Limb (tissue), 2 donors: ENCODE data around the gene EZR.
A peak's percentile ranks its signal among the peaks of the same experiment; 100 is the strongest.

ENCODE experiments used
- DNase-seq, 2 donors: peaks; one replicate each; pipeline ENCODE4 v3.0.0-alpha.2; 2016; ENCODE audit errors: extremely low spot score in 2 of 2

The EZR gene

DNA sequence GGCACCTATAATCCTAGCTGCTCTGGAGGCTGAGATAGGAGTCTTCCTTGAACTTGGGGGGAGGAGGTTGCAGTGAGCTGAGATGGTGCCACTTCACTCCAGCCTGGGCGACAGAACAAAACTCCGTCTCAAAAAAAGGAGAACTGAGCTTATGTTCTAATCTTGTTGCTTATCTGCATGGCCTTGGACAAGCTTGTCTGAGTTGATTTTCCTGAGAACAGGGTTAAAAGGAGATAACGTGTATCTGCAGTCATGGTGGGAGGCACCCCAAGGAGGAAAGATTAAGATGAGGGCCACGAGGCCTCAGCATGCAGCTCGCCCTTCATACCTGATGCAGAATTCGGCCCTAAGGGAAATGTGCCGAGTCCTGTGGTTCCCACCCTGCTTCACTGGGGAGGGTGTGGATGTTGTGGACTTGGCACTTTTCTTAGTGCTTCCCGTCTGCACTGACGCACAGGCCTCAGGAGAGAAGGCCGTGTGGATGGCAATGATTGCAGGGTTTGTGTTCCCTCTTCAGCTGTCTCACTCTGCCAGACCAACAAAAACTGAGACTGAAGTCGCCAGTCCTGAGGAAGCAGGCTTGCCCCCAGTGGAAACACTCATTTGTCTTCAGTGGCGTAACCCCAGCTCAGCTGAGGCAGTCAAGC, 56.3 kb downstream of the EZR start:
- DNase-seq, result no peak

DNA sequence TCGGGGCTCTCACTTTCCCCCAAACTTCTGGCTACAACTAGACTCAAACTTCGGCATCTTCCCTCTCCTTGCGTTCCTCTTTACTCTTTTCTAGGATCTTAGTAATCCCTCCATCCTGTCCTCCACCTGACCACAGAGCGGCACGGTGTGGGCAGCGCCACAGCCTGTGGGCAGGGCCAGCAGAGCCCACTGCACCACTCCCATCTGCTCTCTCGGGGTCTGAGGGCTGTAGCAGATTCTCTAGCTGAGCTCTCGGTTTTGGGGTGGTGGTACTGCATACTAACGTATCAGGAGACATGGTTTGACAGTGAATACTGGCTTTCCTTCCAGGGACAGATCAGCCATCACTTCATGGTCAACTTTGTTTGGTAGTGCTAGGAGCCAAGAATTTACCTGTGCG, 57.4 kb downstream of the EZR start:
- no peak for DNase-seq

DNA sequence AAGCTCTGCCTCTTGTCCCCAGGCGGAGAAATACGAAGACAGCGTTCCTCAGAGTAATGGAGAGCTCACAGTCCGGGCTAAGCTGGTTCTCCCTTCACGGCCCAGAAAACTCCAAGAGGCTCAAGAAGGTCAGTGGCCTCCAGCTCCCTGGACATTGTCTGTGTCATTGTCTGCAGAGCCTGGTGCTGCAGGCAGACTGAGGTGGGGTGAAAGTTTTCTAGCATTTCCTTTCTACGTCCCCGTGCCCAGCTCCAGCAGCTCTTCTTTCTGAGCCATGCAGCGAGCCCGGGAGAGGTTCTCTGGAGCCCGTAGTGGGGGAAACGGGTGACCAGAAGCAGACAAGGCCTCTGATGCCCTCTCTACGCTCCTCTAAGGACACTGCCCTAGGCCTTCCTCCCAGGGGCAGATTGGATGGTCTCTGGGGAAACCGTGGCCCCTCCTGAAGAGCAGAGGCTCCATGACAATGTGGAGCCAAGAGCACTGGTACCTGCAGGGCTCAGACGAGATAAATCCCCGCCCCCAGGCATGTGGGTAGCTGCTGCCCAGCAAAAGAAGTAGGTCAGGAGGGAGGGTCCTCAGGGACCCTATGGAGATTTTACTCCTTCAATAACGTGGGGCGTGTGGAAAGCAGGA, 58.4 kb downstream of the EZR start:
- DNase-seq, result no peak

DNA sequence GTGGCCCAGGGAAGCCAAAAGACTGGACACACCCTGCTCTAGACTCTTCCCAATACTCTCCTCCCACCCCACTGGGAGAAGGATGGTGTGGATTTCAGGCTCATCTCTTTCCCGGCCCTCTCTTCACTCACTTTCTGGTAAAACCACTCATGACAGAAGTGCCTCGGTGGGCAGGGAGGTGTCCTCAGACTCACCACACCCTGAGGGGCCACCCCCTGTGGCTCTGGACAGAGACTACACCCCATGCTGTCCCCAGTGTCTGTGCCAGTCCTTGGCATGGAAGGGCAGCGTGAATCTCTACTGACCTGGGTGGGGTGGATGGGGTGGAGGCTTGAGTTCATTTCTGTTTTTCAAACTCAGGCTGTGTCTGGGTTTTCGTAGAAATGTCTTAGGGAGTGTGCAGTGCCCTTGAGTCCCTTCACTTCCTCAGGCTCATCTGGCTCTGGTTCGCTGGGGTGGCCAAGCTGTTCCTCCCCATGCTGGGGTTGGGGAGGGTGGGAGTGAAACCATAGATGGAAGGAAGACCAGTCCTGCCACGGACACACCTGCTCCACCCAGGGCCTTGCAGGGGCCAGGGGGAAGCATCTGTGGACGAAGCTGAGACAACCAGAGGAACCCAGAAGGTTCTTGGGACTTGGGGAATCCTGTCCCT, 59.1 kb downstream of the EZR start:
- DNase-seq, result no peak

DNA sequence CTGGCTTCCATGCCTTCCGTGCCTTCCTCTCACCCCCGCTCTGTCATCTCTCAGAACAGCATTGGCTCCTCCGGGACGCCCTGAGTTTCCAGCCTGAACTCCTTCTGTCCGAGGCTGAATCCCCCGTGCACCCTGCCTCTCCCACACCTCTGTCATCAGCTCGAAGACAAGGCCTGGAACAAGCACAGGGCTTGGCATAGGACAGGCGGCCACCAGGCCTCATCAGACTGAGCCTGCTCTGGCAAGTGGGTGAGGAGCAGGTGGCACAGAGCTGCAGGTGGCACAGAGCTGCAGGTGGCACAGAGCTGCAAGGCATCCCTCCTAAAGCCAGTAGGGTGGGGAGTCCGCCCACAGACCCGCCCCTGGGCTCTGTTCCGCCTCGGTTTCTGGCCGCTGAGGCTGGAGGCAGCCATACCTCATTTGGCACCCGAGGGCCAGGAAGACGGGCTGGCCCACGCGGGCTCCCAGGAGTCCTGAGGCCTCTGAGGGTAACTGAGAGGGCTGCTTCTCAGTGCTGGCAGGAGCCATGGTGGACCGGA, 60.2 kb downstream of the EZR start:
- no peak for DNase-seq

DNA sequence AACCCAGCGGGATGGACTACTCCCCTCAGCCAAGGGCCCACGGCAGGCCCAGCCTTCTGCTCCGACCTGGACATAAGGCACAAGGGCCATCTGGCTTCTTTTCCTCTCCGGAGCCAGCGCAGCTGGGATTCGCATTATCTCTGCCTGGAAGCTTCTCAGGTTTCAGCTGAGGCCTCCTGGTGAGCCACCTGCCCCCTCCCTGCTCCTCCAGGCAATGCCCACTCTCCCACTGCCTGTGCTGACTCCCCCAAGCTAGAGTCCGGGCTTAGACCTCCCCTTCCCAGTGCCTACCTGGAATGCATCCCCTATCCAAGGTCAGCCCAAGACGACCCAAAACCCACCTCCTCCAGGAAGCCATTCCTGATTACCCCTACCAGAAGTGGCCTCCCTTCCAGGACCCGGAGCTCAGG, 60.7 kb downstream of the EZR start:
- peak; percentile 52 to 73 for DNase-seq

DNA sequence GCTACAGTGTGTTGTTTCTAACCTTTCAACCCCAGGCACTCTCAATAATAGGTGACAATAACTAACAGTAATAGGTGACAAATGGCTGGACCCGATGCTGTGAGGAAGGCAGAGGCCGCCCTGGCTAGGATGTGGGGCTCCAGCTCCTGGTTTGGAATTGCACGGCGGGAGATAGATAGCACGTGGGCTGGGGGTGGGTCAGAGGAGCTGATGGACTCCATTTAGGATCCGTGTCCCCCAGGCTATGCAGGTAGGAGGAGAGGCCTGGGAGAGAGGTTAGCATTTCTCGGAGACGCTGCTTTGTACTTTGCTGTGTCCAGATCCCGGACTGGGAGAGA, 61.4 kb downstream of the EZR start:
- no peak for DNase-seq

DNA sequence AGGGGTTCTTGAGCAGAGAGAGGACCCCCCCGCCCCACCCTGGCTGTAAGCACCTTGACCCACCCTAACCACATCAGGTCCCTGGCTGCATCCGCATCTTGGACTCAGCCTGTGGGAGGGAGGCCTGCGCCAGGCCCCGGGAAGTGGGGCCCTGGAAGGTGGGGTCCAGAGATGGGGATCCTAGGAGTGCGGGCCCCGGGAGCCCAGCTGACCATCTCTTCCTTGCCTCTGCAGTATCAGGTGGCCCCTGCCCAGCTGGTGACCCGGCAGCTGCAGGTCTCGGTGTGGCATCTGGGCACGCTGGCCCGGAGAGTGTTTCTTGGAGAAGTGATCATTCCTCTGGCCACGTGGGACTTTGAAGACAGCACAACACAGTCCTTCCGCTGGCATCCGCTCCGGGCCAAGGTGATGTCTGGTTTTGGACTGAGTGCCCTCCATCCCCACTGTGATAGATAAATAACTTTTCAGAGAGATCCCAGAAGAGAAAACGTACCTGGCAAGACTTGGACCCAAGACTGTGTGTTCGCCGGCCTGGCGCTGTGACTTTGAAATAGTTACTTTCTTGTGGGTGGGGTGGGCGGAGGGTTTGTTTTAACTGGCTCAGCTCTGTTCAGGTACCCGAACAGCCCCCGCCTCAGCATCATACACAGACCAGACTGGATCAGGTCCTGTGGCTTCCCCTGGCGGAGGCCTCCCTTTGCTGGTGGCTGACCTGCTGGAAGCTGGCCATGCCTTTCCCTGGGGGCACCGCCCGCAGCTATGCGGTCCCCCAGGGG, 62.0 kb downstream of the EZR start:
- DNase-seq, result no peak

DNA sequence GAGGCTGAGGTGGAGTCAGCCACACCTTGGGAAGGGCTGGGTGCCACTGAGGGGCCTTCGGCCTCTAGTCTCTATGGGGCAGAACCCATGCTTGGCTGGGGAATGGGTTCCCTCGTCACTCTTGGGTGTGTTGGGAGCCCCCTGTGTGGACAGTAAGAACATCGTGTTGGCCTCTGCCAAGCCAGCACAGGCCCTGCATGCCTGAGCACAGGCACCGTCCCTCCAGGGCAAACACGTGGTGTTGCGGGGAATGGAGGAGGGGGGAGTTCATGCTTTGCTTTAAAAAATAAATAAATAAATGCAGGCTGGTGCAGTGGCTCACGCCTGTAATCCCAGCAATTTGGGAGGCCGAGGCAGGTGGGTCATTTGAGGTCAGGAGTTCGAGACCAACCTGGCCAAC, 63.0 kb downstream of the EZR start:
- no peak for DNase-seq

DNA sequence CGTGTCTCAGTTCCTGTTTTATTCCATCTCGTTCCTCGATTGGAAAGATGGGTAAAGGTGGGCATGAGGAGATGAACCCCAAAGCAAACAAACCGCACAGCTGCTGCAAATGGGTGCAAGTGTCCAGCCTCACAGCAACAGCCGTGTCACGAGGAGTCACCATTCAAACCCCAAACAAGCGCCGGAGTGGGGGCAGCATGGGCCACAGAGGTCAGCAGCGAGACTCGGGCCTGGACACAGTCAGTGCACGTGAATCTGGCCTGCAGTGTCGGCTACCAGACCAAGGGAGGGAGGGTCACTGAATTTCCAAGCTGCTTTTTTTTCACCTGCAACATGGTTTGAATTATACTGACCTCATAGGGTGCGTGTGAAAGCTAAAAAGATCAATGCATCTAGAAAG, 63.5 kb downstream of the EZR start:
- DNase-seq, result no peak

DNA sequence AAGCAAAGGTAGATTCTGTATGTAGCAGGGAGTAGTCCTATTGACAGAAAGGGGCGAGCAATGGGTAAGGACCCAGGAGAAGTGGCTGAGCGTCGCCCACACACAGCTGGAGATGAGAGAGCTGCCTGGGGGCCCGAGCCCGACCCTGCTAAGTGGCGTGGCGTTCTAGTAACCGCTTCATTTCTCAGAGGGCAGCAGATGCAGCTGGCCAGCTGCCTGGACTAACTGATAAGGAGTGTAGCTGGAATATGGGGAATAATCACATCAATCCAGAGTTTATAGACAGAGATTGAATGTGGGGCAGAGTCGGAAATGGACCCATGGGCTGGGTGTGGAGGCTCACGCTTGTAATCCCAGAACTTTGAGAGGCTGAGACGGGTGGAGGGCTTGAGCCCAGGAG, 64.4 kb downstream of the EZR start:
- DNase-seq, result no peak

DNA sequence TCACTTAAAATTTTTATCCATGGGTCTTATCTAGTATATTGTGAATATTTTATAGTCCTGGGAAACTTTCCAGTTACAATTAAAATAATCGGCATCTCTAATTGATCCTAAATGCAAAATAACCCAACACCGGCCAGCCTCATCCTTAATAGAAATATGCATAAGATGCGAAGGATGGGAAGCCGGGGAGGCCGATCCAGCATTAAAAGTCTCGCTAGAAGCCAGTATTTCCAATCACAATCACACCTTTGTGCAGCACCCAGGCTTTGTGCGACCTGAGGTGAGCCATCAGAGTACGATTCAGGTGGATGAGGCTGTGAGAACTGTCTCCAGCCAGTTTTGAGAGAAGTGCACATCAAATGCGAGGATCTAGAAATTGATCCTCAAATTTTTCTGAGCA, 65.4 kb downstream of the EZR start:
- no peak for DNase-seq

DNA sequence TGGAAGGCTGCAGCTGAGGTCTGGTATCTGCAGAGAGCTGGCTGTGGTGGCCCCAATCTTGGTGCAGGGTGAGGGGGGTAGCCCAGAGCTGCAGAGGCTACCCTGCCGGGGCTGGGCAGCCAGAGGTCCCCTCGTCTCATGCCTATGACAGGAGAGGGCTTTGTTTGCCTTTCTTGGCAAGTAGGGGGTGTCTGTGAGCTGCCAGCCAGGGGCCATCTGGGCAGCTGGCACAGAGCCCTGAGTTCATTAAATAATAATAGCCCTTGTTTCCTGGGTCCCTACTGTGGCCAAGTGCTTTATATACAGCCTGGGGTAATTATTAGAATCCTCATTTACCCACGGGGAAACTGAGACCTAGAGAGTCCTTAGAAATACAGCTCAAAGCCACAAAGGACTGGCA, 66.6 kb downstream of the EZR start:
- DNase-seq, result peak in 1 of 2 donors; percentile 78

DNA sequence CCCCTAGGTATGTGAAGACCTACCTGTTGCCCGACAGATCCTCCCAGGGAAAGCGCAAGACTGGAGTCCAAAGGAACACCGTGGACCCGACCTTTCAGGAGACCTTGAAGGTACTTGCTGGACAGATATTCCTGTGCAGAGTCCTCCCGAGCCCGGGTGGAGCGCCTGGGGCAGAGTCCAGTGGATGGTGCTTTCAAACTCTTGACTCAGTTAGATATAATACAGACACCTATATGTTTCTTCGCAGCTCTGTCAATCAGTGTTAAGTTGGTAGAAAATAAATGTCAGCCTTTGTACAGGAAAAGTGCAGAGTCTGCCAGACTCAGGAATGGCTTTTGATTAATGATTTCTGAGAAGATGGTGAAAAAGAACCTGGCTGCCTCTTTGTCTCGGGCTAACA, 67.2 kb downstream of the EZR start:
- no peak for DNase-seq

DNA sequence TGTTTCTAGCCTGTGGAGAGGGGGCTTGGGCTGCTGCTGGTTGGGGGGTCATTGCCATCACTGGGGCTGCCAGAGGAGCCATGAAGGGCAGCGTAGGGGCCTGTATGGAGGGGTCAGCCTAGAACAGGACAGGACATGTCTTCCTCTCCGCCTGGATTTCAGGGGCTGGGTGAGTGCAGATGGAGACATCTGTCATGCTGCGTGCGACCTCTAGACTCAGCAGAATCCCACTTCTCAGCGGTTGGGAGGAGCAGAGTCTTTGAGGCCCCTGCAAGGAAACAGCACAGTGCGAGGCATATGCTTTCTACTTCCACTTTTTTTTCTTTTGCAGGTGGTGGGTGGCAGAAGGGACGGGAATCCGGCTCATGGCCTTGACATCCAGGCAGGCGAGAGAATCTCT, 67.9 kb downstream of the EZR start:
- no peak for DNase-seq

DNA sequence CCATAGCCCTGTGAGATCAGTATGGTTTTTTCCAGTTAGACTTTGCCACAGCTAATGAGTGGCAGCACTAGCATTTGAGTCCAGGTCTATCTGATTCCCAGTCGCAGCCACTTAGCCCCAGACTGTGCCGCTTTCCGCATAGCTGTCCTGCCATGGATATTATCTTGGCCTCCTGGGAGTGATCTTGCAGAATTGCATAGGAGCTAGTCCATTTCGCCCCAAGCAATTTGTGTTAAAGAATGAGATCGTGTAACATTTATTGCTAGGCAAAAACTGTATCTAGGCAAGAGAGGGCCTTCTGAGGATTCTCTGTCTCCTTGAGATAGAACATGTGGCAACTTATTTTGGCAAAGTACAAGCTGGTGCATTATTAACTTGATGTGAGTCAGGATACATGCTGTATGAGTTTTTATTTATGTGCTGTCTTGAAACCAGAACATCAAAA, 74.2 kb downstream of the EZR start:
- no peak for DNase-seq

DNA sequence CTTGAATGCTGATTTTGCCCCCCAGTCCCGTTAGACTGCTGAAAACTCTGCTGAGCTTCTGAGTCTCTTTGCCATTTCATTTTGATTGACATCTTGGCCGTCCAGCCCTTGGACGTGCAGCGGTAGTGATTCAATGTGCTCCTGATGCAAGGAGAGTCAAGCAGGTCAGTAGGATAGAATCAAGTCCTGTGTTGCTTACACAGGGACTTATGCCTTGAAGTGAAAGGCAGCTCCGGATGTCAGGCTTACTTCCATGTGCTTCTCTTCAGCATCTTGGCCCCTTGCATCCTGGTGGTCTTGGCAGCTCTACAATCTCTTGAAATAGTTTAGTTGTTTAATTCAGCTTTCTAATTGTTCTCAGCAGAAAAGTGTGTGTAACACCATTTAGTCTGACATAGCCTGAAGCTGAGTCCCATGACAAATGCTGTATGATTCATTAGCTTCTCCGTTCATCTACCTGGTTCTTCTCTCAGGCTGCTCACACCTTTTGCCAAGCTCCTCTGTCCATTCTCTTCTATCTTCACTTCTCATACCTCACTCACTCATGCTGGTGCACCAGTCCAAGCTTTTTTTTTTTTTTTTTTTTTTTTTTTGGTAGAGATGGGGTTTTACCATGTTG, 76.0 kb downstream of the EZR start:
- DNase-seq, result no peak

DNA sequence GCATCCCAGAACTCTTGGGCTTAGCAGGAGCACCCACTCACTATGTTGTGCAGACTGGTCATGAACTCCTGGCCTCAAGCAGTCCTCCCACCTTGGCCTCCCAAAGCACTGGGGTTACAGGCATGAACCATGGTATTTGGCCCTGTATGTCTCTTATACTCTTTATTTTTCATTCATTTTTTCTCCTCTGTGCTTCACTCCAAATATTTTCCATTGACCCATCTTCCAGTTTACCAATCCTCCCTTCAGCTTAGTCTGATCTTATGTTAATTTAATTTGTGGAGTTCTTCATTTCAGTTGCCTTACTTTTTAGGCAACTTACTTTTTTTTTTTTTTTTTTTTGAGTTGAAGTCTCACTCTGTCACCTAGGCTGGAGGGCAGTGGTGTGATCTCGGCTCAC, 79.5 kb downstream of the EZR start:
- DNase-seq, result no peak

DNA sequence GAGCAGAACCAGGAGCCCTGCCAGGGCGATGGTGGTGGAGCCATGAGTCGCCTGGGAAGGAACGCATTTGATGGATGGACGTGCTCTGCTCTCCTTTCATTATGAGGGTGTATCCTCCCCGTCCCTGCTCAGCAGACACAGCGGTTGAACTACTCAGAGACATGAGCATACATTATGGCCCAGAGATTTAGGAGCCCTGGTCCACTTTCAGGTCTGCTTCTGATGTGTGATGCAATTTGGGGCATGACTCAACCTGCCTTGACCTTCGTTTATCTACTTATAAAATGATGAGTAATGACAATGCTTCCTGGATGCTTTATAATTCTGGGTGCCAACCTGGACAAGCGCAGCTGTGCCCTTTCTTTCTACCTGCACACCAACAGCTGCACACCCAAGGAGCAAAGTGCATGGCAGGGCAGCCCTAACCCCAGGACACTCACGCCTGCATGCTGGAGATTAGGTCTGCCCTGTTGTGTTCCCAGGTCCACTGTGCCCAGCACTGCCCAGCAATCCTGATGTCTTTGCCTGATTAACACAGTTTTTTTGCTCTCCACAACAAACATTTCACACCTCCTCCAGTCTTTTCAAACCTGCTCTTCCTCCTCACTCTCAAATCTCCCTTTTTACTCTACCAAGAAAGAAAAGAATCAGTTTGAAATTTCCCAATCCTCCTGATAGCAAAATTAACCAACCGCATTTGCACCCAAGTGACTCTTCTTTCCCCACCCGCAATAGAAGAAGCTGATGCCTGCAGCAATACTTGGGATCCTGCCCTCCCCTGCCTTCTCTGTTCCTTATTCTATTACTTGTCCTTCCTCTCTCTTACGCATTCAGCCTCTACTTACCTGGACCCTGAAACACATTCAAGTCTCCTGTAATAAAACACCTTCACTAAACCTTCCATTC, 81.2 kb downstream of the EZR start:
- no peak for DNase-seq

DNA sequence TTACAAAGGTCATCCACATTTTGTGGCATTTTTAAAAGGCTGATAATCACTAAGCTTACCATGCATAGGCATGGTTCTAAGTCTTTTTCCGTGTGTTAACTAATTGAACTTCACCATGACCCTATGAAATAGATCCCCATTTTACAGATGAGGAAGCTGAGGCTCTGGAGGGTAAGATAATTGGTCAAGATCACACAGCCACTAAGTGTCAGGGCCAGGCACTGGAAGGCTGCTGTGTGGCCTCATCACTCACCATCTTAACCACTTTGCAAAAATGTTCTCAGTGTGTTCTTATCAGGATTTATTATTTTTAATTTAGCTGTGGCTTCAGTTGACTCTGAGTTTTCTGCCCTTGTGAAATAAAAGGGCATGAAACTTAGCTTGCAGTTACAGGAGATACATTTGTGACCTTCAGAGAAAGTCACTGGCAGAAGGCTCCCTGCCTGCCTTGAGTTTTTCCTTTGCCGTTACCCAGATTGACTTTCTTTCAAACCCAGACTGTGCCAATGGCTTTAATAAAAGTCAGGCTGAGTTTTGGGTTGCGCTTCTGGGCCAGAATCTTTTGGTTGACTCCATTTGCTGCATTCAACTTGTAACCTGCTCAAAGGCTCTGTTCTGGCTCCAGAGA, 82.0 kb downstream of the EZR start:
- DNase-seq, result no peak
